Neuronal stem cell (in vitro differentiated cells): ENCODE measurements around the gene RRAGC.
"Not testable (repeated sequence)": the region's sequence is repeated elsewhere in the genome, so short reads cannot be mapped to it uniquely, and the experiment has no call there.

ENCODE experiments used
- DNase-seq: peaks from one replicate; pipeline ENCODE4 v3.0.0-alpha.2; 2013; ENCODE audit warnings: low spot score
- H2AFZ ChIP-seq: one replicate; pipeline ENCODE4 v1.6.1; 2013; ENCODE audit warnings: mild to moderate bottlenecking, low read length, inconsistent platforms
- H2AK5ac ChIP-seq: 2 replicates; pipeline ENCODE4 v1.6.1; 2013; ENCODE audit warnings: low read depth, mild to moderate bottlenecking, inconsistent platforms, low read length, moderate library complexity, mixed read lengths
- H2BK120ac ChIP-seq: 2 replicates; pipeline ENCODE4 v1.6.1; 2013; ENCODE audit warnings: low read depth, mild to moderate bottlenecking, inconsistent platforms, low read length, moderate library complexity, mixed read lengths
- H2BK12ac ChIP-seq: one replicate; pipeline ENCODE4 v1.6.1; 2013; ENCODE audit warnings: low read length, inconsistent platforms
- H2BK15ac ChIP-seq: 2 replicates; pipeline ENCODE4 v1.6.1; 2013; ENCODE audit warnings: mild to moderate bottlenecking, low read length, inconsistent platforms, mixed read lengths
- H2BK5ac ChIP-seq: one replicate; pipeline ENCODE4 v1.6.1; 2013; ENCODE audit warnings: inconsistent platforms, mild to moderate bottlenecking, low read length, moderate library complexity
- H3K14ac ChIP-seq: one replicate; pipeline ENCODE4 v1.6.1; 2013; ENCODE audit warnings: low read length, inconsistent platforms
- H3K18ac ChIP-seq: 2 replicates; pipeline ENCODE4 v1.6.1; 2013; ENCODE audit warnings: low read length, inconsistent platforms
- H3K23ac ChIP-seq: 2 replicates; pipeline ENCODE4 v1.6.1; 2013; ENCODE audit warnings: low read depth, mild to moderate bottlenecking, mixed read lengths, low read length, inconsistent platforms; ENCODE audit not compliant: poor library complexity
- H3K27ac ChIP-seq: replicated peaks from 3 replicates; pipeline ENCODE4 v1.5.1; 2013; ENCODE audit warnings: low read length, inconsistent platforms
- H3K27me3 ChIP-seq, 3 experiments: 2 replicates each; pipeline ENCODE4 v1.6.1; 2013; ENCODE audit warnings: low read length in 3 of 3, mild to moderate bottlenecking in 2 of 3, inconsistent platforms in 1 of 3, low read depth in 1 of 3, mixed read lengths in 1 of 3, moderate library complexity in 1 of 3; ENCODE audit not compliant: control insufficient read depth in 3 of 3, insufficient read depth in 3 of 3
- H3K36me3 ChIP-seq, 2 donors: replicated peaks in 1 of 2; 2 replicates each; pipeline ENCODE4 v1.6.1; 2013; ENCODE audit warnings: low read length in 2 of 2; ENCODE audit not compliant: control insufficient read depth in 2 of 2, insufficient read depth in 2 of 2
- H3K4ac ChIP-seq: 2 replicates; pipeline ENCODE4 v1.6.1; 2013; ENCODE audit warnings: inconsistent platforms, mild to moderate bottlenecking, low read length, moderate library complexity
- H3K4me1 ChIP-seq, 2 donors: 1 replicate in 1 of 2; 2 replicates in 1 of 2; pipeline ENCODE4 v1.6.1; 2013; ENCODE audit warnings: low read length in 2 of 2, low read depth in 1 of 2; ENCODE audit not compliant: control insufficient read depth in 2 of 2, insufficient read depth in 1 of 2
- H3K4me2 ChIP-seq: one replicate; pipeline ENCODE4 v1.6.1; 2013; ENCODE audit warnings: mild to moderate bottlenecking, low read length, inconsistent platforms; ENCODE audit not compliant: insufficient read depth, poor library complexity, severe bottlenecking
- H3K4me3 ChIP-seq, 2 donors: 2 replicates each; pipeline ENCODE4 v1.5.1; 2013; ENCODE audit warnings: low read length in 2 of 2, mild to moderate bottlenecking in 2 of 2, inconsistent platforms in 1 of 2, moderate library complexity in 1 of 2
- H3K79me1 ChIP-seq: one replicate; pipeline ENCODE4 v1.6.1; 2013; ENCODE audit warnings: low read depth, mild to moderate bottlenecking, inconsistent platforms, low read length, moderate library complexity
- H3K9ac ChIP-seq: one replicate; pipeline ENCODE4 v1.6.1; 2013; ENCODE audit warnings: mild to moderate bottlenecking, low read depth, low read length, inconsistent platforms; ENCODE audit not compliant: poor library complexity
- H3K9me3 ChIP-seq, 2 donors: replicated peaks in 1 of 2; 2 replicates each; pipeline versions ENCODE3 to v1.6.1; 2013; ENCODE audit warnings: low read length in 2 of 2, mild to moderate bottlenecking in 2 of 2, inconsistent platforms in 1 of 2, low read depth in 1 of 2, mixed read lengths in 1 of 2, moderate library complexity in 1 of 2; ENCODE audit not compliant: control insufficient read depth in 2 of 2, insufficient read depth in 1 of 2
- H4K8ac ChIP-seq: one replicate; pipeline ENCODE4 v1.6.1; 2013; ENCODE audit warnings: low read depth, mild to moderate bottlenecking, inconsistent platforms, low read length, moderate library complexity
- H4K91ac ChIP-seq: one replicate; pipeline ENCODE4 v1.6.1; 2013; ENCODE audit warnings: low read length, low read depth, mild to moderate bottlenecking, inconsistent platforms; ENCODE audit not compliant: poor library complexity
- WGBS, 2 donors: extraction: QIAGEN DNeasy Blood & Tissue Kit; methylation state at CpG; one replicate each; pipeline ENCODE4 v1.1.7; 2013; ENCODE audit warnings: missing lambda C conversion rate in 2 of 2, mixed read lengths in 1 of 2; ENCODE audit not compliant: insufficient read length in 2 of 2, insufficient replicate concordance in 1 of 2; ENCODE audit errors: extremely low coverage in 2 of 2; 5-methylcytosine and 5-hydroxymethylcytosine counted together

RRAGC gene

DNA sequence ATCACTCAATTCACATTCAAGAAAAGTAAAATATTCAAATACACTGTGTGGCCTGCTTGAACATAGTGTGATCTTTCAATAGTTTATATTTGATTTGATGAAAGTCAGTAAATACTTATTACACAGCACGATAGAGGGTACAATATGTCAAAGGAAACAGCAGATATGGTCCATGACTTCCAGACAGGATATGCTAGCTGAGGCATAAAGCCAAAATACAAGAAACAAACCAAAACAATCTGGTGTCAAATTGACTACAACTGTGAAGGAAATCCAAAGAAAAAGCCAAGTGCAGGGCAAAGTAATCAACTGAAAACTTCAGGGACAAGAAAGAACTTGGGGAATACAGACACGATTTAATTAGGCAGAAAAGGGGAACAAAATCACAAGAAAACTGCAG is 19.3 kb downstream of the RRAGC start:
- H3K79me1 ChIP-seq, result no peaks in the 10 kb centered on the region
- H3K9me3 ChIP-seq, result no peaks in the 10 kb centered on the region
- H3K4ac ChIP-seq, result no peak overlapping the region
- no peak overlapping the region for H3K9ac ChIP-seq
- H2AFZ ChIP-seq, result no peak overlapping the region
- no peak overlapping the region for H3K4me3 ChIP-seq
- H3K18ac ChIP-seq, result no peak overlapping the region
- H3K4me2 ChIP-seq, result no peak overlapping the region
- H2BK12ac ChIP-seq, result no peak overlapping the region
- no peak overlapping the region for H4K8ac ChIP-seq
- no peak overlapping the region for H3K23ac ChIP-seq
- H2AK5ac ChIP-seq, result no peak overlapping the region
- no peak for DNase-seq
- no peaks in the 10 kb centered on the region for H3K4me1 ChIP-seq
- no peaks in the 10 kb centered on the region for H3K27me3 ChIP-seq
- WGBS, 2 donors, result no CpG with 5 or more reads among the region's 2 CpGs
- peaks cover 12 to 75% of the 10 kb centered on the region in 2 donors for H3K36me3 ChIP-seq
- H2BK120ac ChIP-seq, result no peak overlapping the region
- H2BK5ac ChIP-seq, result no peak overlapping the region
- no peak overlapping the region for H4K91ac ChIP-seq
- no peak overlapping the region for H3K27ac ChIP-seq
- no peak overlapping the region for H3K14ac ChIP-seq
- H2BK15ac ChIP-seq, result no peak overlapping the region

DNA sequence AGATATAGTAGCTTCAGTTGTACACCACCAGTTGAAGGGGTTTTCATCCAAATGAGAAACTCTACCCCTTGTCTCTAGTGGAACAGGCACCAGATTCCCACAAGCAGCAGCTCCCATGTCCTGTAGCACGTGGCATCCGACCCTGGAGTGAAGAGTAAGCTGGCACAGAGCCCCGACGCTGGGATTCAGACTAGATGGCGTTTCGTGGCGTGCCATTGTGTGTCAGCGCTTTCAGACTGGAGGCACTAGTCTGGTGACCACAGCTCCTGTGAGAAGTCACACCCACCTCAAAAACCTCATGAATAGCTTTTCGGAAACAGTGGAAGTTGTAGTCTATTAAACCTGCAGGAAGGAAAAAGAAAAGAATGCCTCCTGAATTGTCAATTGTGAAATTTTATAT is 20.2 kb downstream of the RRAGC start:
- H4K8ac ChIP-seq, result no peak overlapping the region
- peaks cover 8 to 66% of the 10 kb centered on the region in 2 donors for H3K36me3 ChIP-seq
- H4K91ac ChIP-seq, result no peak overlapping the region
- H2BK120ac ChIP-seq, result no peak overlapping the region
- H2AK5ac ChIP-seq, result no peak overlapping the region
- no peak overlapping the region for H3K23ac ChIP-seq
- H3K27me3 ChIP-seq, result no peaks in the 10 kb centered on the region
- DNase-seq, result no peak
- no peak overlapping the region for H3K27ac ChIP-seq
- whole genome bisulfite sequencing, 2 donors, result no CpG with 5 or more reads among the region's 9 CpGs
- H3K9ac ChIP-seq, result no peak overlapping the region
- H3K79me1 ChIP-seq, result no peaks in the 10 kb centered on the region
- H2AFZ ChIP-seq, result no peak overlapping the region
- no peak overlapping the region for H2BK15ac ChIP-seq
- no peak overlapping the region for H3K4me3 ChIP-seq
- no peak overlapping the region for H2BK5ac ChIP-seq
- no peak overlapping the region for H2BK12ac ChIP-seq
- no peaks in the 10 kb centered on the region for H3K4me1 ChIP-seq
- H3K18ac ChIP-seq, result no peak overlapping the region
- no peaks in the 10 kb centered on the region for H3K9me3 ChIP-seq
- no peak overlapping the region for H3K4me2 ChIP-seq
- H3K4ac ChIP-seq, result no peak overlapping the region
- H3K14ac ChIP-seq, result no peak overlapping the region

DNA sequence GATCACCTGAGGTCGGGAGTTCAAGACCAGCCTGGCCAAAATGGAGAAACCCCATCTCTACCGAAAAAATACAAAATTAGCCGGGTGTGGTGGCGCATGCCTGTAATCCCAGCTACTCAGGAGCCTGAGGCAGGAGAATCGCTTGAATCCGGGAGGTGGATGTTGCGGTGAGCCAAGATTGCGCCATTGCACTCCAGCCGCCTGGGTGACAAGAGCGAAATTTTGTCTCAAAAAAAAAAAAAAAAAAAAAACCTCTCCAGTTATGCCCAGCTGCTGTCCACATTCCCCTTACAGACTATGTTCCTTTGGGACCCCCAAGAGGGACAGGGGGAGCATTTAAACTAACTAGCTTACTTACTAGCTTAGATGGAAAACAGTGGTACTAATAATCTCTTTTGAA is 23.3 kb downstream of the RRAGC start:
- H3K4ac ChIP-seq, H3K23ac ChIP-seq, H3K18ac ChIP-seq, H3K27ac ChIP-seq, H2AK5ac ChIP-seq, H3K14ac ChIP-seq, H3K4me2 ChIP-seq, H2BK120ac ChIP-seq, H2BK15ac ChIP-seq, DNase-seq, H2BK12ac ChIP-seq, H4K8ac ChIP-seq, H4K91ac ChIP-seq, H2AFZ ChIP-seq, H2BK5ac ChIP-seq, H3K27me3 ChIP-seq, H3K79me1 ChIP-seq, H3K4me3 ChIP-seq, H3K4me1 ChIP-seq, H3K9me3 ChIP-seq, H3K9ac ChIP-seq: not testable (repeated sequence)
- no CpG with 5 or more reads among the region's 10 CpGs for WGBS, 2 donors
- peaks cover 5 to 38% of the 10 kb centered on the region in 2 donors for H3K36me3 ChIP-seq

DNA sequence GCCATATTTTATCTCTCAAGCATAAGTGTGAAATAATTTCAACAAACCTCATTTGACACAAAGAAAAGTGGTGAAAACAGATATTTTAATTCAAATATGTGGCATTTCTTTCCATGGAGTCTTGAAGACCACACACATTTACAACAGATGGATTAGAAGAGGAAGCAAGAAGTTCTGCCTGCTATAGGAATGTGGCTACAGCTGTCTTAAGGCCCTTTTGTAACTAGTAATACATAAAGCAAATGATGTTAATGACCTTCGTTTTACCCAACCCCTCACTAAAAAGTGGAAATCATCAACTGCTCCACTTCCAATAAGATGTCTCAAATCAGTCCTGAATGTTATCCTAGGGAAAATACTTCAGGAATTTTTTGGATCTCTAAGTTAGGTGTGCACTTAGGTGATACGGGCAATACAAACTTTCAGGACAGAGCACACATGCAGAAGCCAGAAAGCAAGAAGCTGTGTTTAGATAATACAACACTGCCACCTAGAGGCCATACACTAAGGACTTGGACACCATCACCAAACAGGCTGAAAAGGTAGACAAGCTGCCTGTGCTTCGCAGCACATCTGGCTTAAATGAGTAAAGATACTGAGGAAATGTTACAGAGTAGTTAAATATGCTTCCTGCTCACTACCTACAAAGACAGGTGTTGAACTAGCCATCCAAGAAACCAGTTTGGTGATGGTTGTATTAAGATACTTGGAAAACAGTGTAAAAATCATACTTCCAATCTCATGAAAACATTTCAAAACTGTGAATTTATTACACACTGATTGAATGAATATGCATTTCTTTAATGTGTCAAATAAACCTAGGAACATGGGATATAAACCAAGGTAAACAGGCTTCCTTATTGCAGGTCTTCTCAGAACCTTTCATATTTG is 24.4 kb downstream of the RRAGC start:
- Histone ChIP-seq H2BK5ac (no peak overlapping the region), H2BK12ac (no peak overlapping the region), H3K4me1 (peaks cover 1 to 8% of the 10 kb centered on the region in 2 donors), H3K9me3 (no peaks in the 10 kb centered on the region), H3K4ac (no peak overlapping the region), H3K27ac (no peak overlapping the region), H3K14ac (no peak overlapping the region), H2BK15ac (no peak overlapping the region), H3K9ac (no peak overlapping the region), H3K18ac (no peak overlapping the region), H3K4me2 (no peak overlapping the region), H3K36me3 (peaks cover 5 to 27% of the 10 kb centered on the region in 2 donors), H3K79me1 (no peaks in the 10 kb centered on the region), H2AFZ (no peak overlapping the region), H2AK5ac (no peak overlapping the region), H2BK120ac (no peak overlapping the region), H4K8ac (no peak overlapping the region), H3K27me3 (peaks cover 0 to 5% (median 0%) of the 10 kb centered on the region in 3 experiments), H3K23ac (no peak overlapping the region), H4K91ac (no peak overlapping the region), H3K4me3 (no peak overlapping the region)
- DNase-seq, result peak; percentile 87
- whole genome bisulfite sequencing, 2 donors, result no CpG with 5 or more reads among the region's 3 CpGs
